GM12878 (cell line): ENCODE results near the gene RNF126. TPM values are rescaled to one million over a fixed set of nuclear protein-coding genes. Genes with fewer than 3 reads are reported as not detected.

Source experiments
- ATAC-seq: fragments of 200-7000 bp; cut with Tn5 transposase; 3 replicates; pipeline ENCODE4 v1.9.1; 2020; ENCODE audit warnings: mild to moderate bottlenecking, moderate library complexity
- BruUV-seq: library from RNA; stranded (reverse); fragments of 400-500 nt; replicated peaks from 2 replicates; lab custom pipeline; 2021; lab: Mats Ljungman, UMichigan
- CTCF ChIA-PET: fragments of 300-600 bp; sonication (Branson Sonifier 250); formaldehyde crosslinking; extraction: SDS; loops from one replicate; lab custom pipeline; 2021; ENCODE audit warnings: inconsistent platforms; lab: Yijun Ruan, JAX
- POLR2A ChIA-PET: fragments of 350-600 bp; formaldehyde crosslinking; extraction: SDS; loops from one replicate; lab custom pipeline; 2021; ENCODE audit warnings: inconsistent platforms; lab: Charles Lee
- RAD21 ChIA-PET: fragments of 300-600 bp; sonication (Branson Sonifier 250); formaldehyde crosslinking; loops from one replicate; lab custom pipeline; 2023; ENCODE audit warnings: antibody characterized with exemption; ENCODE audit not compliant: unreplicated experiment; lab: Charles Lee
- SMC1A ChIA-PET: fragments of 300-600 bp; sonication (Branson Sonifier 250); formaldehyde crosslinking; loops from one replicate; lab custom pipeline; 2023; ENCODE audit not compliant: unreplicated experiment, uncharacterized antibody; lab: Charles Lee
- DNase-seq: peaks from one replicate; pipeline ENCODE4 v3.0.0-alpha.2; 2011; ENCODE audit warnings: low read depth, low spot score
- FAIRE-seq: peaks from 3 replicates; lab custom pipeline; 2011; peaks lifted over from hg19 to GRCh38; lab: Jason Lieb, UNC
- H2AFZ ChIP-seq: 2 replicates; pipeline ENCODE4 v1.6.0; 2011; ENCODE audit warnings: low read depth, low read length, control low read depth; ENCODE audit not compliant: control insufficient read depth
- H3K27ac ChIP-seq: 2 replicates; pipeline ENCODE4 v1.5.1; 2011; ENCODE audit warnings: control low read depth; ENCODE audit not compliant: control insufficient read depth, insufficient read depth
- H3K27me3 ChIP-seq, 2 experiments: replicated peaks in 1 of 2; 2 replicates each; pipeline versions ENCODE4 v1.6.0 to v1.6.1; 2011; ENCODE audit warnings: low read length in 1 of 2; ENCODE audit not compliant: control insufficient read depth in 2 of 2, insufficient read depth in 2 of 2
- H3K36me3 ChIP-seq, 2 experiments: 2 replicates each; pipeline ENCODE4 v1.5.1; 2011; ENCODE audit warnings: low read length in 1 of 2; ENCODE audit not compliant: control insufficient read depth in 2 of 2, insufficient read depth in 2 of 2
- H3K4me1 ChIP-seq: 2 replicates; pipeline ENCODE4 v1.6.1; 2011; ENCODE audit warnings: mild to moderate bottlenecking, low read length, moderate library complexity, mixed read lengths; ENCODE audit not compliant: control insufficient read depth, insufficient read depth
- H3K4me2 ChIP-seq: 2 replicates; pipeline ENCODE4 v1.6.0; 2011; ENCODE audit warnings: control low read depth; ENCODE audit not compliant: control insufficient read depth, insufficient read depth
- H3K4me3 ChIP-seq: fragments of 200-600 bp; sonication (generic); 2 replicates; pipeline ENCODE4 v1.5.1; 2016
- H3K79me2 ChIP-seq: 2 replicates; pipeline ENCODE4 v1.6.0; 2011; ENCODE audit warnings: low read length; ENCODE audit not compliant: control insufficient read depth, insufficient read depth
- H3K9ac ChIP-seq: 2 replicates; pipeline ENCODE4 v1.8.0; 2011; ENCODE audit warnings: low read length, control low read depth, mixed read lengths; ENCODE audit not compliant: control insufficient read depth, insufficient read depth
- H3K9me3 ChIP-seq: replicated peaks from 3 replicates; pipeline ENCODE4 v1.5.1; 2011; ENCODE audit warnings: mild to moderate bottlenecking, low read length; ENCODE audit not compliant: control insufficient read depth, insufficient read depth
- H4K20me1 ChIP-seq: 2 replicates; pipeline ENCODE4 v1.6.0; 2011; ENCODE audit not compliant: control insufficient read depth, insufficient read depth
- CBX3 ChIP-seq: fragments of 200-600 bp; sonication (generic); IDR thresholded peaks from 2 replicates; pipeline ENCODE4 v1.6.1; 2016; ENCODE audit warnings: low read depth, borderline replicate concordance
- CHD1 ChIP-seq: IDR thresholded peaks from 2 replicates; pipeline ENCODE4 v1.6.1; 2012; ENCODE audit warnings: low read depth, low read length, improper control_type of control experiment
- HDAC2 ChIP-seq: fragments of 200-600 bp; sonication (generic); IDR thresholded peaks from 2 replicates; pipeline ENCODE4 v1.6.1; 2017
- HDGF ChIP-seq: fragments of 450-650 bp; IDR thresholded peaks from 2 replicates; pipeline ENCODE4 v1.6.1; 2016; ENCODE audit warnings: antibody characterized with exemption
- HSF1 ChIP-seq: fragments of 150-350 bp; IDR thresholded peaks from 2 replicates; pipeline ENCODE4 v1.6.1; 2014; ENCODE audit warnings: mild to moderate bottlenecking, low read depth, low read length
- JUND ChIP-seq: IDR thresholded peaks from 2 replicates; pipeline ENCODE4 v1.6.1; 2012; ENCODE audit warnings: low read depth, mild to moderate bottlenecking, low read length, improper control_type of control experiment, moderate library complexity
- KAT2A ChIP-seq: conservative IDR thresholded peaks from 2 replicates; pipeline ENCODE4 v1.6.1; 2011; ENCODE audit warnings: low read depth, low read length; ENCODE audit not compliant: control insufficient read depth
- KLF5 ChIP-seq: fragments of 450-650 bp; IDR thresholded peaks from 2 replicates; pipeline ENCODE4 v1.6.1; 2014; ENCODE audit warnings: mild to moderate bottlenecking; ENCODE audit not compliant: partially characterized antibody
- NFYB ChIP-seq: IDR thresholded peaks from 2 replicates; pipeline ENCODE4 v1.6.1; 2011; ENCODE audit warnings: low read depth, mild to moderate bottlenecking, low read length, improper control_type of control experiment, moderate library complexity; ENCODE audit not compliant: insufficient read depth
- POLR2AphosphoS2 ChIP-seq: IDR thresholded peaks from 2 replicates; pipeline ENCODE4 v1.6.1; 2011; ENCODE audit warnings: low read depth, mild to moderate bottlenecking, low read length, improper control_type of control experiment, moderate library complexity
- PRDM15 ChIP-seq: fragments of 450-650 bp; formaldehyde crosslinking; IDR thresholded peaks from 2 replicates; pipeline ENCODE4 v1.4.0; 2020; ENCODE audit warnings: mild to moderate bottlenecking, moderate library complexity
- RBBP5 ChIP-seq: fragments of 200-600 bp; sonication (generic); conservative IDR thresholded peaks from 2 replicates; pipeline ENCODE4 v1.6.1; 2016
- SREBF1 ChIP-seq: IDR thresholded peaks from 2 replicates; pipeline ENCODE4 v1.6.1; 2012; ENCODE audit warnings: mild to moderate bottlenecking, low read length
- TAF1 ChIP-seq: IDR thresholded peaks from 2 replicates; pipeline ENCODE4 v1.6.1; 2011; ENCODE audit warnings: mild to moderate bottlenecking, low read depth, low read length, borderline replicate concordance
- ZBTB11 ChIP-seq: fragments of 450-650 bp; formaldehyde crosslinking; IDR thresholded peaks from 2 replicates; pipeline ENCODE4 v1.5.0; 2022; ENCODE audit warnings: mild to moderate bottlenecking, missing genetic modification characterization
- WGBS: methylation state at CpG from one replicate; pipeline ENCODE4 v1.1.6; 2016; ENCODE audit warnings: low lambda C conversion rate; ENCODE audit not compliant: insufficient replicate concordance, insufficient coverage; ENCODE audit errors: missing lambda C conversion rate; 5-methylcytosine and 5-hydroxymethylcytosine counted together
- in situ Hi-C: fragments of 300-500 bp; cut with MboI; formaldehyde crosslinking; loops from 9 replicates; pipeline ENCODE4 v1.14.3; 2018; ENCODE audit warnings: mixed read lengths
- intact Hi-C: fragments of 100-400 bp; cut with micrococcal nuclease; formaldehyde crosslinking; loops from one replicate; pipeline ENCODE4 v1.14.2; 2022; ENCODE audit not compliant: unreplicated experiment
- polyA plus RNA-seq, 11 experiments: library from polyadenylated mRNA; depleted of rRNA in 4 of 11; unstranded in 6 of 11; stranded (reverse) in 5 of 11; fragments of >200 nt; fragmentation: Nextera tagmentation in 4 of 11; fragmentation: Illumina TruSeq in 1 of 11; extraction: Ambion mirVana in 4 of 11; extraction: Trizol in 1 of 11; gene quantifications; 1 replicate in 1 of 11; 2 replicates in 10 of 11; pipeline versions ENCODE4 v1.2.1 to v1.2.3, GENCODE V29; 2011 to 2016; ENCODE audit warnings: inconsistent platforms in 2 of 11, missing spikeins in 2 of 11, low read depth in 1 of 11
- total RNA-seq, 4 experiments: library from RNA; depleted of rRNA in 3 of 4; stranded (reverse); fragments of >200 nt in 3 of 4; fragmentation: Illumina TruSeq in 1 of 4; extraction: Trizol in 1 of 4; gene quantifications; 2 replicates each; pipeline versions ENCODE4 v1.2.1 to v1.2.3, GENCODE V29; 2013 to 2021

Gene RNF126
- total and polyA plus RNA-seq, 10 of the 15 experiments (the other 5 are each of a cell fraction or from before 2014, with no cell fraction given), result 0.45 to 100 (median 50.6) TPM

GRCh38 chr19:601310-601709, 61.7 kb downstream of the RNF126 start:
- TF ChIP-seq ZBTB11 (CRISPR knock-in tag) (no peak), HDGF (no peak), CBX3 (no peak), KAT2A (no peak), TAF1 (no peak), POLR2AphosphoS2 (no peak), CHD1 (no peak), JUND (no peak), HDAC2 (no peak), HSF1 (no peak), NFYB (no peak), RBBP5 (no peak), SREBF1 (no peak), KLF5 (no peak), PRDM15 (CRISPR knock-in tag) (no peak)
- no TSS peak for BruUV-seq
- ChIA-PET RAD21 (no interaction called here), POLR2A (no interaction called here), SMC1A (no interaction called here), CTCF (no interaction called here)
- no peak overlapping the region for H3K4me2 ChIP-seq
- ATAC-seq (no peak), DNase-seq (no peak), FAIRE-seq (no peak)
- in situ Hi-C loops, result no loop called here
- H3K36me3 ChIP-seq, result no peaks in the 10 kb centered on the region
- H3K4me1 ChIP-seq, result no peaks in the 10 kb centered on the region
- intact Hi-C loops, result no loop called here
- no peak overlapping the region for H3K9ac ChIP-seq
- no peaks in the 10 kb centered on the region for H4K20me1 ChIP-seq
- H3K79me2 ChIP-seq, result no peaks in the 10 kb centered on the region
- 79% methylated on average over 27 of the region's 28 CpGs for WGBS
- no peak overlapping the region for H3K27ac ChIP-seq
- no peak overlapping the region for H2AFZ ChIP-seq
- H3K4me3 ChIP-seq, result no peak overlapping the region
- H3K27me3 ChIP-seq, result no peaks in the 10 kb centered on the region; a peak in 1 of 4 replicates
- H3K9me3 ChIP-seq, result no peaks in the 10 kb centered on the region; the same call in 2 of the 3 replicates
